Subcutaneous abdominal adipose tissue (tissue), 5 donors: ENCODE data around the gene RRP12.
"Not testable (repeated sequence)": the region's sequence is repeated elsewhere in the genome, so short reads cannot be mapped to it uniquely, and the experiment has no call there.

Source experiments
- H3K27ac ChIP-seq: one replicate; pipeline ENCODE4 v1.7.0; 2013; ENCODE audit warnings: low read depth, mild to moderate bottlenecking, inconsistent platforms, low read length, moderate library complexity
- H3K27me3 ChIP-seq, 5 donors: one replicate each; pipeline ENCODE4 v1.7.0; 2013; ENCODE audit warnings: low read length in 5 of 5, inconsistent platforms in 1 of 5; ENCODE audit not compliant: control insufficient read depth in 5 of 5, insufficient read depth in 4 of 5
- H3K36me3 ChIP-seq, 5 donors: one replicate each; pipeline ENCODE4 v1.7.0; 2013; ENCODE audit warnings: low read length in 5 of 5; ENCODE audit not compliant: control insufficient read depth in 5 of 5, insufficient read depth in 5 of 5
- H3K4me1 ChIP-seq, 5 donors: one replicate each; pipeline ENCODE4 v1.7.0; 2013; ENCODE audit warnings: low read length in 5 of 5, mild to moderate bottlenecking in 3 of 5, moderate library complexity in 1 of 5; ENCODE audit not compliant: control insufficient read depth in 5 of 5, insufficient read depth in 5 of 5
- H3K4me3 ChIP-seq, 5 donors: one replicate each; pipeline ENCODE4 v1.7.0; 2013; ENCODE audit warnings: low read length in 5 of 5, low read depth in 1 of 5
- H3K9ac ChIP-seq, 5 donors: one replicate each; pipeline ENCODE4 v1.7.0; 2013; ENCODE audit warnings: low read length in 5 of 5, mild to moderate bottlenecking in 4 of 5, moderate library complexity in 3 of 5
- H3K9me3 ChIP-seq, 5 donors: one replicate each; pipeline ENCODE4 v1.7.0; 2013; ENCODE audit warnings: low read length in 5 of 5; ENCODE audit not compliant: control insufficient read depth in 5 of 5
- donor health status: healthy.
- donor health status: healthy.
- donor health status: healthy.
- donor health status: healthy.
- donor health status: healthy.

Gene RRP12

DNA sequence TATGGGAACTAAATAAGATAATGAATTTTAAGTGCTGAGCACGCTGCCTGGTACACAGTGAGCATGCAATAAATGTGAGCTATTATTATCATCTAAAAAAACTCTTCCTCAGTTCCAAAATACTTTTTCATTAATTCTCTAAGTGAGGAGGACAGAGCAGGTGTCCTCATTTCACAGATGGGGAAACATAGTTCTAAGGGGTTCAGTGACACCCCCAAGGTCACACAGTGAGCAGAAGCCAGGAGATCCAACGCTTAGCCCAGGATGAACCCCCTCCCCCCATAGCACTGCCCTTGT lies 6.8 kb upstream of the RRP12 start:
- no peaks in the 10 kb centered on the region for H3K36me3 ChIP-seq
- H3K27me3 ChIP-seq: no peaks in the 10 kb centered on the region
- peaks cover 4 to 18% (median 8%) of the 10 kb centered on the region in 5 donors for H3K4me1 ChIP-seq
- H3K4me3 ChIP-seq: no peak overlapping the region
- no peaks in the 10 kb centered on the region for H3K9me3 ChIP-seq
- H3K27ac ChIP-seq: no peak overlapping the region
- H3K9ac ChIP-seq: no peak overlapping the region

DNA sequence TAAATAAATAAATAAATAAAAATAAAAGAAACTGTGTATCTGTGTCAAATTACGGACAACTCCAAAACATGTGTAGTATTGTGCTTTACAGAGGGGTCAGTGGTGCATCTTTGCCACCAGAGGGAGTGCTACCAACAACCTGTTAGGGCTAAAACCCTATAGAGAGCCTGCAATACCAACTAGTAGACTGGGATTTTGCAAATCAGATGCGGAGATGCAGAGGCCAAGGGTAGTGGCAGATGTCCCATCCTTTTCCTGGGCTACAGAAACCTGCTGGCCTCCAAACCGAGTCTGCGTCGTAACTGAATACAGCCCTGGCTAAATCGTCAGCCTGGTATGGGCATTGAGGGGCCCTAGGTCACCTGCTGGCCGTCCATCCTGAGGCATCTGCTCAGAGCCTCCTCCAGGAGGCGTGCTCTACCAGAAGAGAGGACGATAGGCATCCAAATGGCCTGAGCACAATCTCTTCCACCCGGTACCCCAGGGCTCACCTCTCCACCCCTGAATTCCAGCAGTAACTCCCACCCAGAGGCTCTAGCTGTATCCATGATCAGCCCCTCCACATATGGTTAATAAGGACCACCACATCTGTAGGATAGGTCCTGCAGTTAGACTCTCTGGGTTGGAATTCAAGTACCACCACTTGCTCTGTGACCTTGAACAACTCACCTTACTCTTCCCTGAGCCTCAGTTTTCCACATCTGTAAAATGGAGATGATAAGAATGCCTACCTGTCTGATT lies 6.2 kb upstream of the RRP12 start:
- Histone ChIP-seq H3K27ac (no peak overlapping the region), H3K4me1 (peaks cover 3 to 18% (median 8%) of the 10 kb centered on the region in 5 donors), H3K27me3 (no peaks in the 10 kb centered on the region), H3K9ac (no peak overlapping the region), H3K4me3 (peak overlapping the region in 3 of 5 donors; percentile 27 to 38 (median 31)), H3K36me3 (no peaks in the 10 kb centered on the region), H3K9me3 (no peaks in the 10 kb centered on the region)

DNA sequence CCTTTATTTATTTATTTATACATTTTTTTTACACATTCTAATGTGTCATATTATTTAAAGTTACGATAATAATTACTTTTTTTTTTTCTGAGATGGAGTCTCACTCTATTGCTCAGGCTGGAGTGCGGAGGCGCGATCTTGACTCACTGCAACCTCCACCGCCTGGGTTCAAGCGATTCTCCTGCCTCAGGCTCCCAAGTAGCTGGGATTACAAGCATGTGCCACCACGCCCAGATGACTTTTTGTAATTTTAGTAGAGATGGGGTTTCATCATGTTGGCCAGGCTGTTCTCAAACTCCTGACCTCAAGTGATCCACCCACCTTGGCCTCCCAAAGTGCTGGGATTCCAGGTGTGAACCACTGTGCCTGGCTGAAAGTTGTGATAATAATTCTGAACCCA lies 5.3 kb upstream of the RRP12 start:
- not testable (repeated sequence) for H3K4me3 ChIP-seq, H3K9me3 ChIP-seq, H3K36me3 ChIP-seq, H3K27ac ChIP-seq, H3K9ac ChIP-seq, H3K27me3 ChIP-seq
- H3K4me1 ChIP-seq: peaks cover 3 to 20% (median 8%) of the 10 kb centered on the region in 5 donors

DNA sequence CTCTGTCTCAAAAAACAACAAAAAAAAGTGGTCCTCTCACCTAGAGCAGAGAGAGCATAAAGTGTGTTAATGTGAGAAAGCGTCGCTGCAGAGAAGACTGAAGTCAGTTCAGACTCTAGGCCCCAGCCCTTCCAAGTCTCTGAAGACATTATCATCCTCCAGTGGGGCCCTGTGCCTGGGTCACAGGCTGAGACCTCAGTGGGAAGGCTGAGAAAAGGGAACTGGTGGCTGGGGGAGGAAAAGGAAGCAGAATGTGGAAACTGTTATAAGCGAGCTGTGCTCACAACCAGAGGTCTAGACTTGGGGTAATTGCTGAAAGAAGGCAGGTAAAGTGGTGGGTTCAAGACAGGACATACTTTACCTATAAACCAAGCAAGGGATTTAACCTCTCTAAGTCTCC lies 4.9 kb upstream of the RRP12 start:
- peaks cover 3 to 23% (median 8%) of the 10 kb centered on the region in 5 donors for H3K4me1 ChIP-seq
- no peak overlapping the region for H3K4me3 ChIP-seq
- H3K27me3 ChIP-seq: no peaks in the 10 kb centered on the region
- no peaks in the 10 kb centered on the region for H3K9me3 ChIP-seq
- no peak overlapping the region for H3K9ac ChIP-seq
- H3K36me3 ChIP-seq: no peaks in the 10 kb centered on the region
- H3K27ac ChIP-seq: no peak overlapping the region

DNA sequence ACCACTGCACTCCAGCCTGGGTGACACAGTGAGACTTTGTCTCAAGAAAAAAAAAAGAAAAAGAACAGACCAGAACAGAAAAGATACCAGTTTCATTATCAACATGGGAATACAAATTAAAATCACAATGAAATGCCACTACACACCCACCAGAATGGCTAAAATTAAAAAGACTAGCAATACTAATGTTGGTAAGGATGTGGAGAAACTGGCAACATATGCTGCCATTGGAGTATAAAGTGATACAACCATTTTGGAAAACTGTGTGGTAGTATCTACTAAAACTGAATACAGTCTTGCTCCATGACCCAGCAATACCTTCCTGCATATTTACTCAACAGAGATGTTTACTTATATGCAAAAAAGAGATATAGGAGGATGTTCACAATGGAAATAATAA lies 2.9 kb upstream of the RRP12 start:
- no peak overlapping the region for H3K9ac ChIP-seq
- H3K36me3 ChIP-seq: no peaks in the 10 kb centered on the region
- H3K9me3 ChIP-seq: no peaks in the 10 kb centered on the region
- H3K27ac ChIP-seq: no peak overlapping the region
- no peak overlapping the region for H3K4me3 ChIP-seq
- peaks cover 9 to 37% (median 19%) of the 10 kb centered on the region in 5 donors for H3K4me1 ChIP-seq
- H3K27me3 ChIP-seq: no peaks in the 10 kb centered on the region

DNA sequence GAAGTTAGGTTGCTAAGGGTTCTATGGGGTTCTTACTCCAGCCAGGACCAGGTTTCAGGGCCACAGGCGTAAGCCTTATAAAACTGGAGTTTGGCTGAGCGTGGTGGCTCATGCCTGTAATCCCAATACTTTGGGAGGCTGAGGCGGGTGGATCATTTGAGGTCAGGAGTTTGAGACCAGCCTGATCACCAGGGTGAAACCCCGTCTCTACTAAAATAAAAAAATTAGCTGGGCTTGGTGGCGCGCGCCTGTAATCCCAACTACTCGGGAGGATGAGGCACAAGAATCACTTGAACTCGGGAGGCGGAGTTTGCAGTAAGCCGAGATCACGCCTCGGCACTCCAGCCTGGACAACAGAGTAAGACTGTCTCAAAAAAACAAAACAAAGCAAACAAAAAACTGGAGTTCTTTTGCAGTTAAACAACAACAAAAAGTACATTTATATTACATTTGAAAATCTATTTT lies 347 bp upstream of the RRP12 start:
- Histone ChIP-seq H3K4me3 (peak overlapping the region; percentile 83 to 94 (median 88)), H3K4me1 (peaks cover 6 to 26% (median 10%) of the 10 kb centered on the region in 5 donors), H3K36me3 (peaks cover 0 to 5% (median under 1%) of the 10 kb centered on the region in 5 donors), H3K27ac (no peak overlapping the region), H3K27me3 (no peaks in the 10 kb centered on the region), H3K9ac (peak overlapping the region in 2 of 5 donors; percentile 81 to 84), H3K9me3 (no peaks in the 10 kb centered on the region)

DNA sequence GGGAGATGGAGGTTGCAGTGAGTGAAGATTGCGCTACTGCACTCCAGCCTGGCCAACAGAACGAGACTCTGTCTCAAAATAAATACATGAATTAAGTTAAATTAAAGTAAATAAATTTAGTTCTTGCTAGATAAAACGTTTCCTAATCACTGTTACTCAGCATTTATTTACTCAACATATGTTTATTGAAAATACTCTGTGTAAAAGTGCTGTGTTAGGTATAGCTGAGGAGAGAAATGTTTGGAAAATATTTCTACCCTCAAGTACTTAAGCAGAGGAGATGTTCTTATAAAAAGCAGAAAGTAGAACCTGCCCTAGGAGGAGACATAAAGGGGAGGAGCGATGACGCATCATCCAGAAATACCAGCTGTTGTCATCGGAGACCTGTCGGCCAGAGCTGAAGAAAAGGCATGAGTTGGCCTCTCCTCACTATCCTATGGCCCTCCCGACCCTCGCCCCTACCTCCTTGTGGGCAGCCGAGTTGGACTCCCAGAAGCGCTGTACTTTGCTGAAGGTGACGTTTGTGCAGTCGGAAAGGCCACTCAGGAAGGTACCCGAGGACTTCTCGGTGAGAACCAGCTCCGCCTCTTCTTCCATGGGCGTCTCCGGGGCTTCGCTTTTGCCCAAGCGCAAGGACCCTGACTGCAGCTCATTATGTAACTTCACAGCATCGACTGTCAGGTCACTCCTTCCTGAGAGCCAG lies 1.1 kb downstream of the RRP12 start:
- H3K27me3 ChIP-seq: no peaks in the 10 kb centered on the region
- no peaks in the 10 kb centered on the region for H3K9me3 ChIP-seq
- peak overlapping the region; percentile 83 to 94 (median 88) for H3K4me3 ChIP-seq
- H3K36me3 ChIP-seq: peaks cover 0 to 17% (median 8%) of the 10 kb centered on the region in 5 donors
- peak overlapping the region; percentile 58 to 91 (median 81) for H3K9ac ChIP-seq
- H3K4me1 ChIP-seq: peaks cover 6 to 19% (median 10%) of the 10 kb centered on the region in 5 donors
- peak overlapping the region; percentile 80 for H3K27ac ChIP-seq

DNA sequence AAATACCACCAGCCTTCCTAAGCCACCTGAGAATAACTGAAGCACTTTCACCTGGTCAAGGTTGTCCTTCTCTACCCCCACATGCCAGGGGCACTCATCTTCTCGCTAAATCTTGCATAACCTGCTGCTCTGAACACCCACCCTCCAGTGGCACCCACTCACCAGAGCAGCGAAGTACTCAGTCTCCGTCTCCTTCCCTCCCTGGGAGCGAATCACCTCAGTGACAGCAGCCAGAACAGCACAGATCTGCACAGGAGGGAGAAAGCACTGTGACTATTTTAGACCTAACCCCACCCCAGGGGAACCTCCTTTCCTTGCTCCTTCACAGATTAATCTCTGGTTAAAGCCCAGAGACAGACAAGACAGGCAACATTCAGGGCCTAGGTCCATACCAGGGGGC lies 5.1 kb downstream of the RRP12 start:
- Histone ChIP-seq H3K9ac (no peak overlapping the region), H3K27me3 (no peaks in the 10 kb centered on the region), H3K4me3 (no peak overlapping the region), H3K36me3 (peaks cover 3 to 28% (median 17%) of the 10 kb centered on the region in 5 donors), H3K27ac (no peak overlapping the region), H3K9me3 (no peaks in the 10 kb centered on the region), H3K4me1 (peaks cover 6 to 14% (median 10%) of the 10 kb centered on the region in 5 donors)

DNA sequence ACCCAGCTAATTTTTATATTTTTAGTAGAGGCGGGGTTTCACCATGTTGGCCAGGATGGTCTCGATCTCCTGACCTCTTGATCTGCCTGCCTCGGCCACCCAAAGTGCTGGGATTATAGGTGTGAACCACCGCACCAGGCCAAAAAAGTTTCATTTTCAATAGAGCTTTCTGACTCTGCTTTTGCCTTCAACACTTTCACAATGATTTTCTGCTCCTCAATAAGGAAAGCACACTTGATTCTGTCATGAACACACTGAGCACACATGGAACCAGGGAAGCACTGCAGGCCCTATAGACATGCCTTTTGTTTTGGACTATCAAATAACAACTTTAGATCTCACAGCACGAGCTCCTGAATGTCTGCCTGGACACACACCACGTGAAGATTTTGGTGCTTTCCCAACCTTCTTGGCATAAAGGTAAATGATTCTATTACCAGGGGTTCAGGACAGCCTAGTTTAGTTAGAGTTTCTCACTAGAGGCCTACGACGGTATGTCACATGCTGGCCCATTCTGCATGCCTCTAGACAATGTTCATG lies 8.0 kb downstream of the RRP12 start:
- H3K9me3 ChIP-seq: no peaks in the 10 kb centered on the region
- no peak overlapping the region for H3K4me3 ChIP-seq
- H3K27ac ChIP-seq: no peak overlapping the region
- no peaks in the 10 kb centered on the region for H3K4me1 ChIP-seq
- no peak overlapping the region for H3K9ac ChIP-seq
- peaks cover 3 to 53% (median 40%) of the 10 kb centered on the region in 5 donors for H3K36me3 ChIP-seq
- no peaks in the 10 kb centered on the region for H3K27me3 ChIP-seq

DNA sequence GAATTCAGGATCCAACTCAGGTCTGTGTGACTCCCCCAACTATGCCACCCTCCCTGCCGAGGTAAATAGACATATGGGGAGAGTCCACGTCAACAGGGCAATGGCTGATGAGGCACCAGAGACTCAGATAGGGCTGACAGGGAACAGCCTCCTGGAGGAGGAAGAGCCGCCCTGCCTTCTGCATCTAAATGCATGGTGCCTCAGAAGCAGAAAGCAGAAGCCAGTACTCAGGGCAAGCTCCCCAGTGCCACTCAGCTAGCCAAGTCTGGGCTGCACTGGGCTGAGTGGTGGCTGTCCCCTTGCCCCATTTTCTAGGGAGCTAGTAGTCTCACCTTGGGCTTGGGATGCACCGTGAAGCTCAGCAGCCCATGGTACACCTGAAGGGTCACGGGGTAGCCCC lies 11.0 kb downstream of the RRP12 start:
- no peaks in the 10 kb centered on the region for H3K27me3 ChIP-seq
- no peak overlapping the region for H3K27ac ChIP-seq
- H3K36me3 ChIP-seq: peaks cover 3 to 51% (median 42%) of the 10 kb centered on the region in 5 donors

More for the DNA sequence above, 11.0 kb downstream of the RRP12 start:
- Histone ChIP-seq H3K4me1 (no peaks in the 10 kb centered on the region), H3K9me3 (no peaks in the 10 kb centered on the region), H3K4me3 (no peak overlapping the region), H3K9ac (no peak overlapping the region)
